Neural progenitor cell (in vitro differentiated cells): ENCODE data around the gene LIPC.

Source experiments
- EZH2 ChIP-seq: fragments of 200-600 bp; sonication (generic); IDR thresholded peaks from 2 replicates; pipeline ENCODE4 v1.6.1; 2017; ENCODE audit warnings: antibody characterized with exemption, mild to moderate bottlenecking, moderate library complexity
- EZH2phosphoT487 ChIP-seq: fragments of 200-600 bp; sonication (generic); IDR thresholded peaks from 2 replicates; pipeline ENCODE4 v1.6.1; 2017; ENCODE audit warnings: antibody characterized with exemption
- TF ChIP-seq, protein P1 (sequence below): fragments of 200-600 bp; sonication (generic); IDR thresholded peaks from 2 replicates; pipeline ENCODE4 v1.5.1; 2017; ENCODE audit warnings: antibody characterized with exemption, mild to moderate bottlenecking

DNA sequence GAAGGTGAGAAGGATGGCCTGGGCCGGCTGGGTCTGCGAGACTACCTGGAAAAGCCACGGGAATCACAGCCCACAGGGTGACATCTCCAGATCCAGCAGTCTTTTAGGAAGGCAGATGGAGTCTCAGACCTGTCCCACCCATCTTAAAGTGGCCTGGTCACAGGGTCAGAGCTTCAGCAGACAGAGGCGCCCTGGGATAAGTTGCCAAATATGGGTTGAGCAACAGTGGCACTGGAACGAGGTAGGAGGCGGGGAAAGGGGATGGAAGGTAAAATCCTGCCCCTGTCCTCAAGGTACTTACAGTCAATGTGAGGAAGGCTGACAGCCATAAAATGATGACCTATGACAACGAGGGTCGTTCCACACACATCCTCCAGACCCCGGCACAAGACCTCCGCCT is 80.7 kb downstream of the LIPC start:
- TF ChIP-seq, protein P1, sequence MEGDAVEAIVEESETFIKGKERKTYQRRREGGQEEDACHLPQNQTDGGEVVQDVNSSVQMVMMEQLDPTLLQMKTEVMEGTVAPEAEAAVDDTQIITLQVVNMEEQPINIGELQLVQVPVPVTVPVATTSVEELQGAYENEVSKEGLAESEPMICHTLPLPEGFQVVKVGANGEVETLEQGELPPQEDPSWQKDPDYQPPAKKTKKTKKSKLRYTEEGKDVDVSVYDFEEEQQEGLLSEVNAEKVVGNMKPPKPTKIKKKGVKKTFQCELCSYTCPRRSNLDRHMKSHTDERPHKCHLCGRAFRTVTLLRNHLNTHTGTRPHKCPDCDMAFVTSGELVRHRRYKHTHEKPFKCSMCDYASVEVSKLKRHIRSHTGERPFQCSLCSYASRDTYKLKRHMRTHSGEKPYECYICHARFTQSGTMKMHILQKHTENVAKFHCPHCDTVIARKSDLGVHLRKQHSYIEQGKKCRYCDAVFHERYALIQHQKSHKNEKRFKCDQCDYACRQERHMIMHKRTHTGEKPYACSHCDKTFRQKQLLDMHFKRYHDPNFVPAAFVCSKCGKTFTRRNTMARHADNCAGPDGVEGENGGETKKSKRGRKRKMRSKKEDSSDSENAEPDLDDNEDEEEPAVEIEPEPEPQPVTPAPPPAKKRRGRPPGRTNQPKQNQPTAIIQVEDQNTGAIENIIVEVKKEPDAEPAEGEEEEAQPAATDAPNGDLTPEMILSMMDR: no peak
- TF ChIP-seq EZH2phosphoT487: no peak
- no peak for TF ChIP-seq EZH2
